HG03064 (cell line): ENCODE data around the gene WDHD1.
"Not testable (repeated sequence)": the region's sequence is repeated elsewhere in the genome, so short reads cannot be mapped to it uniquely, and the experiment has no call there.

ENCODE experiments used
- ATAC-seq: cut with Tn5 transposase; IDR thresholded peaks from one replicate; pipeline ENCODE4 v1.9.1; 2021; ENCODE audit warnings: low read depth; ENCODE audit not compliant: unreplicated experiment

The WDHD1 gene

DNA sequence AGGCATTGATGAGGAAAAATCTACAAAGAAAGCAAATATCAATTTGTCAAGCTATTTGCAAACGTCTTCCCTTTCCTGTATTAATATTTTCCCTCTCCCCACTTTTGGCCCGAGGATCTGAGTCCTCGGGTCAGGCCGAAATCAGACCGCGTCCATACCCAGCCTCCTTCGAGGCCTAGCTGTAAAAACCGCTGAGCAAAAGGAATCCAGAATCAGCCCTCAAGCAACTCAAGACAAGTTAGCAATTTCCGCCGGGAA is 24.2 kb upstream of the WDHD1 start:
- ATAC-seq: no peak

- no peak for ATAC-seq
Observed at GRCh38 chr14:55048900-55049436, 22.1 kb upstream of the WDHD1 start.

GRCh38 chr14:55047301-55048053 is 20.6 kb upstream of the WDHD1 start:
- no peak for ATAC-seq

DNA sequence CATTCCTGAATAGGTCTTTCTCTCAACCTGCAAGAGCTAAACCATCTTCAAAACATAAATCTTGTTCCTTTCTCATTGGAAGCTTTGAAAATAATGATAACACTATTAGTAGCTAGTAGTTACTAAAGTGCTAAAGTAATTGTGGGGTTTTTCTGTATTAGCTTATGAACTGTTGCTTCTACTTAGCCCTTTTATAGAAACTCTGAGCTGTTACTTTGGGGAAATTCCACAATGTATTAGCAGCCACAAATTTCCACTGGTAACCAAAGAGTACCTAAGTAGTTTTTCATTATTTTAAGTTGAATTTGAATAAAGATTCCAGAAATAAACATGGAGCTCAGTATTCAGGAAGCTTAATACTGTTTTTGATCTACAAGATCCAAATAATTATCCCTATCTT is 18.2 kb upstream of the WDHD1 start:
- no peak for ATAC-seq

DNA sequence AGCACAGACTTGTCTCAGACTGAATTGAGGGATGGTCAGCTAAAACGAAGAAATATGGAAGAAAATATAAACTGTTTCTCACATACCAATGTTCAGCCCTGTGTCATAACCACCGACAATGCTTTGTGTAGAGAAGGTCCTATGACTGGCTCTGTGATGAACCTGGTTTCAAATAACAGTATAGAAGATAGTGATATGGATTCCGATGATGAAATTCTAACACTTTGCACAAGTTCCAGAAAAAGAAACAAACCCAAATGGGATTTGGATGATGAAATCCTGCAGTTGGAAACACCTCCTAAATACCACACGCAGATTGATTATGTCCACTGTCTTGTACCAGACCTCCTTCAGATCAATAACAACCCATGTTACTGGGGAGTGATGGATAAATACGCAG is 16.6 kb upstream of the WDHD1 start:
- ATAC-seq: no peak

- ATAC-seq: no peak
Observed at GRCh38 chr14:55038708-55039107, 11.8 kb upstream of the WDHD1 start.

DNA sequence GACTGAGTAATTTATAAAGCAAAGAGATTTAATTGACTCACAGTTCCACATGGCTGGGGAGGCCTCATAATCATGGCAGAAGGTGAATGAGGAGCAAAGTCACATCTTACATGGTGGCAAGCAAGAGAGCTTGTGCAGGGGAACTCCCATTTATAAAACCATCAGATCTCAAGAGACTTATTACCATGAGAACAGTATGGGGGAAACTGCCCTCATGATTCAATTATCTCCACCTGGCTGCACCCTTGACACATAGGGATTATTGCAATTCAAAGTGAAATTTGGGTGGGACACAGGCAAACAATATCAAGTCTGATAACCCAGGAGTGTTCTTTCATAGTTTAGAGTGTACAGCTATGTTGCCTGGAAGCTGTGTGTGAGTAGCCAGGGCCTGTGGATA is 11.1 kb upstream of the WDHD1 start:
- not testable (repeated sequence) for ATAC-seq

- no peak for ATAC-seq
Observed at GRCh38 chr14:55031190-55031589, 4.3 kb upstream of the WDHD1 start.

DNA sequence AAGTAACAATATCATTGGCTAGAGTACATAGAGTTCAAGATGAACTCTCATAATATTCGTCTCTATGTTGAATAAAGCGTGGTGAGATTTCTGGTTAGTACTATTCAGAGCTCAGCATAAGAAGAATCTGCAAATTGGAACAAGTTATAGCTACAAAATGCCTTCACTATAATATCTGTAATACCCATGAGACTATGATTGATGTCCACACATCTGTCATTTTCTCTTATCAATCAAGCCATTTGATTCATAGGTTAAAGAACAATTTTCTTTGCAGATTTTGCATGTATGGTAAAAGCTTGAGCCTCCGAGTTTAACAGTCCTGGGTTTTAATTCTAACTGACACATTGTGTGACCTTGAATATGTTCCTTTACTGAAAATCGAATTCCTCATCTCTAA is 1.6 kb upstream of the WDHD1 start:
- ATAC-seq: no peak

DNA sequence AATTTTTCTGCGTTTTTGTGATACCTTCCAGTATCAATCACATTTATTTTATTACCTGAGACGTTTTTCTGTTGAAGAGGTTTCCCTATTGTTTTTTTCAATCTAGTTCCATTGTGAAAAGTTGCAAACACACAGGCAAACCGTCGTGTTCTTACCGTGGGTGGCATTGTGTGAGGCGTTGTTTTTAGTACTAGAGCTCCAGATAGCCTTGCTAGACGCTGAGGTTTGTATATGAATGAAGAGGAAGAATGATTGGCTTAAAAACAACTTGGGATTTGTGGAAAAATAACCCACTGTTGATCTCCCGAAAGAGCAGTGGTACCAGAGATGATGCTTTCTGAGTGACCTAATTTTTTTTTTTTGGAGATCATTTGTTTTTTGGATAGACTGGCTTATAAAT is 1.2 kb upstream of the WDHD1 start:
- ATAC-seq: no peak

- ATAC-seq: no peak
Observed at GRCh38 chr14:55026441-55026792, 482 bp downstream of the WDHD1 start.

DNA sequence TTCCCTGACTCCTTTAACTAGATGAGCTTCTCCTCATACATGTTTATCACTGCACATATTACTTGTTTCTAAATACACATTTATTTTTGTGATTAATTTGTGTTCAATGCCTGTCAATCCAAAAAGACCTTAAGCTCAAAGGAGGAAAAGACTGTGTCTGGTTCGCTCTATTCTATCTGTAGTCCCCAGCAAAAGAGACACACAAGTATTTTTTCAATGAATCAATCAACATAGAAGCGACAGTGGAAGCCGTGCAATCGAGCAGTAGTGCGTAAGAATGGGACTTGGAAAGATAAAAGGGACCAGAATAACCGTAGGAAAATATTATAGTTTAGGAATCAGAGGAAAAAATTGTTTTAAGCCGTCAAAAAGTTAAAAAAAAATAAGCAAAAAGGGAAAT is 951 bp downstream of the WDHD1 start:
- ATAC-seq: no peak

GRCh38 chr14:55024365-55024764 is 2.5 kb downstream of the WDHD1 start:
- not testable (repeated sequence) for ATAC-seq

DNA sequence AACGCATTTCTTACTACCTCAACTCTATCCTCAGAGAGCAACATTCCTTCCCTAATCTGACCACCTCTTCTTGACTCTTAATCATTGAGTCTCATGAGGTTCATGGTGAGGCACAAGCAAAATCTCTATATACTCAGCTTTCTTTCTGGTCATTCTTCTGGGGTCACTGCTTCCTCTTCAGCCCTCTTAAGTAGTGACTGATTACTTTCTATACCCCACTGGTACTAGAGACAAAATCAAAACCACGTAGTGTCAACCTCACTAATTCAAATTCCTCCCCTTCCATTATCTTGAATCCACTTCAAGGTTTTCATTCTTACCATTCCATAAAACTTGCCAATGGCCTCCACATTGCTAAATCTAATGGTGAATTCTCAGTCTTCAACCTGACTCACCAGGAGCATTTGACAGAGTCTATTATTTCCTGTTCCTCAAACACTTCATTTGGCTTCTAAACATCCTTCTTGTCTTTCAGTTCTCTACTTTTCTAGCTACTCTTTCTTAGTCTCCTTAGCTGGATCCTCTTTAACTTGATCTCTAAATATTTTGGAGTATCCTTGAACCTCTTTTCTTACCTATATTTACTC is 6.8 kb downstream of the WDHD1 start:
- no peak for ATAC-seq

DNA sequence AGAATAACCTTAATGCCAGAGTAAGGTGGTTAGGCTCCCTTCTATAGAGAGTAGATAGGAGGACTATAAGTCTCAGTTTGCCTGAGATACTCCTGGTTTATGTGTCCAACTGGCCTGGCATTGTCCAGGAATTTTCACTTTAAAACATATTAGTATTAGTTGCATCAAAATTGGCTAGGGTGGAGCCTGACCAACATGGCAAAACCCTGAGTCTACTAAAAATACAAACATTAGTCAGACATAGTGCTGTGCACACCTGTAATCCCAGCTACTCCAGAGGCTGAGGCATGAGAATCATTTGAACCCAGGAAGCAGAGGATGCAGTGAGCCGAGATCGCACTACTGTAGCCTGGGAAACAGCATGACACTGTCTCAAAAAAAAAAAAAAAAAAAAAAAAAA is 11.9 kb downstream of the WDHD1 start:
- no peak for ATAC-seq

DNA sequence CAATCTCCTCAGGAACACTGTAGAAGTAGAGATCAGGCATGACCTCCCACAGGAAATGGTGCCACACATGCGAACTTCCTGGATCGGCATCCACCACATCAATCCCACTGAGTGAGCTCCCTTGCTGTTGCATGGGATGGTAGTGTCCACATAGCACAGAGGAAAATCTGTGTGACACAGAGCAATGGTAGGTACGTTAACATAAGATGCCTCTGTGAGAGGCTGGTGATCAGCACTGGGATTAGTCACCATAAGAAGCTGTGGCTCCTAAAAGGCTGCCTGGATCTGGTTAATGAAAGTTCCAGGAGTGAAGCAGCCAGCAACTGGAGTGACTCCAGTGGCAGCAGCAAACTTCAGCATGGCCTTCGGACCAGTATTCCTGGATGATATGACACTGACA is 21.8 kb downstream of the WDHD1 start:
- no peak for ATAC-seq

- no peak for ATAC-seq
Observed at GRCh38 chr14:55000381-55000780, 26.5 kb downstream of the WDHD1 start.

- no peak for ATAC-seq
Observed at GRCh38 chr14:54985156-54985555, 41.7 kb downstream of the WDHD1 start.

DNA sequence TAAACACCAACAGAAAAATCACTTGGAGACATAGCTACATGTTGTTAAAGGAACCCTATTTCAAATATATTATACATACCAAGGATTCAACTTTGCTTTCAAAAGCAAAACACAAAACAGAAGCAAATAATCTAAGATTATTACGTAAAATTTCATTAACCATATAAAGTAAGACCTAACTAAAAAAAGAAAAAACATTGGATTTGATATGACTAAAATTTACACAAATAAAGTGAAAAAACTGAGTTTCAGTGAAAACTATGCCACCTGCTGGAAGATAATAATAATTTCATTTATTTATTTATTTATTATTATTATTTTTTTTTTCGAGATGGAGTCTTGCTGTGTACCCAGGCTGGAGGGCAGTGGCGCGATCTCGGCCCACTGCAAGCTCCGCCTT is 45.2 kb downstream of the WDHD1 start:
- no peak for ATAC-seq

GRCh38 chr14:54979039-54979438 is 47.9 kb downstream of the WDHD1 start:
- ATAC-seq: no peak

DNA sequence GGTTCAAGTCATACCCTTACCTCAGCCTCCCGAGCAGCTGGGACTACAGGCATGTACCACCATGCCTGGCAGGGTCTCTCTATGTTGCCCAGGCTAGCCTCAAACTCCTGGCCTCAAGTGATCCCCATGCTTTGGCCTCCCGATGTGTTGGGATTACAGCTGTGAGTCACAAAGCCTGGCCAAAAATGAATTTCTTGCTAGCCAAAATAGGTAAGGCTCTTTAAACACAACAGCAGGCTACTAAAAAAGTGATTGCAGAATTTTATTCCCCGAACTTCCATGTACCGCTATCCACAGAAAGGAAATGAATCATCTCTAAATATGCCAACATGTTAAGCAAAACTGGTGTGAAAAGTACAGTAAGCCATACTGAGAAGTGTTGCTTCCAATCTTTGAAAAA is 50.6 kb downstream of the WDHD1 start:
- no peak for ATAC-seq

DNA sequence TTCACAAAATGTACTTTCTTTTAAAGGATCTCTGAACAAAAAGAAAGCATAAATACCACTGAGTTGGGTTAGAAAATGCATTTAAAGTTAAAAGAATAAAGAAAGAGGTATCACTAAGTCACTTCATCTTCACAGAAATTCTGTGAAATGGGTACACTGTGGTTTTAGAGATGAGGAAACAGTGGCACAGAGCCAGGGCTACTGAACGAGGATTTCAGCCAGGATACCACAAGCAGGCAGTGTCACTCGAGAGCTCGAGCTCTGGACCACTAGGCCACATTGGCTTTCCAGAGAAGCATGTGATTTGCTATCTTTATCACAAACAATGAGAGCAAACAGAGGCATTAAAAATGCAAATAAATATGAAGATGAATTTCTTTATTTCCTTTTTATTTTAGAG is 51.0 kb downstream of the WDHD1 start:
- ATAC-seq: no peak
